IMR-90 (cell line): ENCODE measurements around the gene SHISAL2B. TPM values are rescaled to one million over a fixed set of nuclear protein-coding genes. Genes with fewer than 3 reads are reported as not detected.

ENCODE experiments used
- ATAC-seq: fragments of 200-7000 bp; cut with Tn5 transposase; 2 replicates; pipeline ENCODE4 v1.9.1; 2020; ENCODE audit warnings: low read depth, mild to moderate bottlenecking, moderate library complexity
- BruUV-seq: library from RNA; stranded (reverse); fragments of 400-500 nt; replicated peaks from 2 replicates; lab custom pipeline; 2021; lab: Mats Ljungman, UMichigan
- CTCF ChIA-PET: fragments of 300-600 bp; formaldehyde crosslinking; extraction: SDS; loops from one replicate; lab custom pipeline; 2021; ENCODE audit warnings: antibody characterized with exemption; lab: Yijun Ruan, JAX
- POLR2A ChIA-PET: fragments of 300-600 bp; sonication (Branson Sonifier 250); formaldehyde crosslinking; loops from one replicate; lab custom pipeline; 2022; ENCODE audit warnings: antibody characterized with exemption; ENCODE audit not compliant: unreplicated experiment; lab: Charles Lee
- DNase-seq: peaks from one replicate; pipeline ENCODE4 v3.0.0; 2013
- H2AFZ ChIP-seq: replicated peaks from 2 replicates; pipeline ENCODE3; 2013; ENCODE audit warnings: low read length, mild to moderate bottlenecking; ENCODE audit not compliant: poor library complexity
- H2AK5ac ChIP-seq: 2 replicates; pipeline ENCODE4 v1.6.1; 2013; ENCODE audit warnings: low read depth, low read length, inconsistent platforms
- H2AK9ac ChIP-seq: replicated peaks from 2 replicates; pipeline ENCODE3; 2013; ENCODE audit warnings: mild to moderate bottlenecking, low read depth, low read length, moderate library complexity; ENCODE audit not compliant: poor library complexity
- H2BK120ac ChIP-seq: 2 replicates; pipeline ENCODE4 v1.6.1; 2013; ENCODE audit warnings: low read depth, low read length, inconsistent platforms
- H2BK15ac ChIP-seq: 3 replicates; pipeline ENCODE4 v1.6.1; 2013; ENCODE audit warnings: low read depth, low read length, inconsistent platforms
- H2BK20ac ChIP-seq: 2 replicates; pipeline ENCODE4 v1.6.1; 2013; ENCODE audit warnings: low read depth, mild to moderate bottlenecking, inconsistent platforms, low read length, moderate library complexity
- H2BK5ac ChIP-seq: 2 replicates; pipeline ENCODE4 v1.6.1; 2013; ENCODE audit warnings: mild to moderate bottlenecking, low read depth, low read length, inconsistent platforms; ENCODE audit not compliant: poor library complexity, severe bottlenecking
- H3K14ac ChIP-seq: replicated peaks from 2 replicates; pipeline ENCODE4 v1.6.1; 2013; ENCODE audit warnings: low read depth, low read length, inconsistent platforms
- H3K18ac ChIP-seq: 2 replicates; pipeline ENCODE4 v1.6.1; 2013; ENCODE audit warnings: low read depth, low read length, control low read depth
- H3K23ac ChIP-seq: 2 replicates; pipeline ENCODE4 v1.6.1; 2013; ENCODE audit warnings: low read depth, low read length, inconsistent platforms
- H3K27ac ChIP-seq: 2 replicates; pipeline ENCODE4 v1.5.1; 2013; ENCODE audit warnings: mild to moderate bottlenecking, control low read depth, low read length; ENCODE audit not compliant: insufficient read depth
- H3K27me3 ChIP-seq: 2 replicates; pipeline ENCODE4 v1.6.1; 2013; ENCODE audit warnings: low read length; ENCODE audit not compliant: control insufficient read depth, insufficient read depth
- H3K36me3 ChIP-seq: 2 replicates; pipeline ENCODE4 v1.6.1; 2013; ENCODE audit warnings: low read length, mixed read lengths; ENCODE audit not compliant: control insufficient read depth, insufficient read depth
- H3K4ac ChIP-seq: 2 replicates; pipeline ENCODE4 v1.6.1; 2013; ENCODE audit warnings: low read depth, low read length, inconsistent platforms
- H3K4me1 ChIP-seq: 2 replicates; pipeline ENCODE4 v1.6.1; 2013; ENCODE audit warnings: low read length, mixed read lengths; ENCODE audit not compliant: control insufficient read depth, insufficient read depth
- H3K4me2 ChIP-seq: 2 replicates; pipeline ENCODE4 v1.6.1; 2013; ENCODE audit warnings: low read depth, mild to moderate bottlenecking, control low read depth, low read length, moderate library complexity
- H3K4me3 ChIP-seq: 2 replicates; pipeline ENCODE4 v1.5.1; 2013; ENCODE audit warnings: low read depth, mild to moderate bottlenecking, control low read depth, low read length, moderate library complexity; ENCODE audit not compliant: insufficient read depth
- H3K56ac ChIP-seq: 2 replicates; pipeline ENCODE4 v1.6.1; 2013; ENCODE audit warnings: low read length, inconsistent platforms; ENCODE audit not compliant: insufficient read depth; ENCODE audit errors: extremely low read depth
- H3K79me1 ChIP-seq, 2 experiments: 2 replicates each; pipeline ENCODE4 v1.6.1; 2013; ENCODE audit warnings: low read length in 2 of 2, inconsistent platforms in 1 of 2, low read depth in 1 of 2
- H3K9ac ChIP-seq: 2 replicates; pipeline ENCODE4 v1.6.1; 2013; ENCODE audit warnings: low read depth, low read length, control low read depth
- H3K9me1 ChIP-seq: 2 replicates; pipeline ENCODE4 v1.6.1; 2013; ENCODE audit warnings: low read length, inconsistent platforms; ENCODE audit not compliant: insufficient read depth
- H3K9me3 ChIP-seq: 2 replicates; pipeline ENCODE4 v1.6.1; 2013; ENCODE audit warnings: low read length; ENCODE audit not compliant: control insufficient read depth, insufficient read depth
- H4K20me1 ChIP-seq: 2 replicates; pipeline ENCODE4 v1.6.1; 2013; ENCODE audit warnings: low read length, inconsistent platforms; ENCODE audit not compliant: insufficient read depth
- H4K5ac ChIP-seq: 2 replicates; pipeline ENCODE4 v1.6.1; 2013; ENCODE audit warnings: mild to moderate bottlenecking, low read depth, low read length, control low read depth
- H4K8ac ChIP-seq, 2 experiments: 2 replicates each; pipeline ENCODE4 v1.6.1; 2013; ENCODE audit warnings: low read depth in 2 of 2, low read length in 2 of 2, control low read depth in 1 of 2, inconsistent platforms in 1 of 2
- H4K91ac ChIP-seq: 2 replicates; pipeline ENCODE4 v1.6.1; 2013; ENCODE audit warnings: low read depth, low read length, inconsistent platforms; ENCODE audit not compliant: insufficient read depth
- BHLHE40 ChIP-seq: fragments of 150-350 bp; IDR thresholded peaks from 2 replicates; pipeline ENCODE4 v1.6.1; 2016; ENCODE audit warnings: mild to moderate bottlenecking, low read depth, low read length
- CEBPB ChIP-seq: IDR thresholded peaks from 2 replicates; pipeline ENCODE4 v1.6.1; 2012; ENCODE audit warnings: low read depth, low read length, improper control_type of control experiment
- CHD1 ChIP-seq: IDR thresholded peaks from 2 replicates; pipeline ENCODE4 v1.6.1; 2012; ENCODE audit warnings: low read depth, low read length, improper control_type of control experiment
- FOS ChIP-seq: fragments of 150-350 bp; IDR thresholded peaks from 2 replicates; pipeline ENCODE4 v1.6.1; 2016; ENCODE audit warnings: low read depth, low read length
- MAFK ChIP-seq: IDR thresholded peaks from 2 replicates; pipeline ENCODE4 v1.6.1; 2012; ENCODE audit warnings: low read depth, low read length, improper control_type of control experiment
- MAZ ChIP-seq: IDR thresholded peaks from 2 replicates; pipeline ENCODE4 v1.6.1; 2012; ENCODE audit warnings: low read depth, mild to moderate bottlenecking, low read length, improper control_type of control experiment, moderate library complexity, borderline replicate concordance
- MXI1 ChIP-seq: IDR thresholded peaks from 2 replicates; pipeline ENCODE4 v1.6.1; 2012; ENCODE audit warnings: low read depth, mild to moderate bottlenecking, low read length, moderate library complexity, borderline replicate concordance
- NFE2L2 ChIP-seq: fragments of 150-350 bp; IDR thresholded peaks from 2 replicates; pipeline ENCODE4 v1.6.1; 2016; ENCODE audit warnings: low read depth, mild to moderate bottlenecking, low read length
- POLR2A ChIP-seq: IDR thresholded peaks from 2 replicates; pipeline ENCODE4 v1.6.1; 2012; ENCODE audit warnings: mild to moderate bottlenecking, low read depth, low read length
- RAD21 ChIP-seq: IDR thresholded peaks from 2 replicates; pipeline ENCODE4 v1.6.1; 2012; ENCODE audit warnings: low read length, improper control_type of control experiment
- RCOR1 ChIP-seq: IDR thresholded peaks from 2 replicates; pipeline ENCODE4 v1.6.1; 2012; ENCODE audit warnings: mild to moderate bottlenecking, low read length, improper control_type of control experiment; ENCODE audit not compliant: insufficient replicate concordance
- RFX5 ChIP-seq: IDR thresholded peaks from 2 replicates; pipeline ENCODE4 v1.8.0; 2012; ENCODE audit warnings: low read depth, mild to moderate bottlenecking, low read length, moderate library complexity
- SMC3 ChIP-seq: fragments of 150-350 bp; IDR thresholded peaks from 2 replicates; pipeline ENCODE4 v1.6.1; 2016; ENCODE audit warnings: low read depth, mild to moderate bottlenecking, antibody characterized with exemption, low read length, moderate library complexity
- WGBS, 2 experiments: methylation state at CpG; one replicate each; pipeline versions ENCODE4 v1.1.5 to v1.1.7; 2013; ENCODE audit warnings: missing lambda C conversion rate in 2 of 2; ENCODE audit not compliant: insufficient read length in 1 of 2; ENCODE audit errors: extremely low coverage in 2 of 2; 5-methylcytosine and 5-hydroxymethylcytosine counted together
- dilution Hi-C: fragments of 300-500 bp; cut with HindIII; formaldehyde crosslinking; loops from one replicate; pipeline ENCODE4 v1.14.3; 2018; ENCODE audit warnings: low sequenced_read_pairs; ENCODE audit not compliant: unreplicated experiment
- in situ Hi-C: fragments of 300-500 bp; cut with MboI; formaldehyde crosslinking; loops from 3 replicates; pipeline ENCODE4 v1.14.3; 2019; ENCODE audit warnings: low sequenced_read_pairs, inconsistent platforms, mixed read lengths
- intact Hi-C: fragments of 100-400 bp; cut with micrococcal nuclease; formaldehyde crosslinking; loops from 2 replicates; pipeline ENCODE4 v1.10.0; 2022
- polyA plus RNA-seq, 3 experiments: library from polyadenylated mRNA; depleted of rRNA; stranded (reverse); fragments of >200 nt; gene quantifications; 2 replicates each; pipeline ENCODE4 v1.2.3, GENCODE V29; 2012; ENCODE audit warnings: low replicate concordance in 1 of 3
- total RNA-seq: library from RNA; depleted of rRNA; stranded (reverse); fragments of >200 nt; gene quantifications from 2 replicates; pipeline ENCODE4 v1.2.3, GENCODE V29; 2012
- TF ChIP-seq, protein P1 (sequence below): conservative IDR thresholded peaks from 2 replicates; pipeline ENCODE4 v1.5.1; 2012; ENCODE audit warnings: mild to moderate bottlenecking, low read depth, low read length, improper control_type of control experiment
- TF ChIP-seq, protein P2 (sequence below): fragments of 150-350 bp; IDR thresholded peaks from 2 replicates; pipeline ENCODE4 v1.6.1; 2017; ENCODE audit warnings: mild to moderate bottlenecking, antibody characterized with exemption, low read length, low read depth

The SHISAL2B gene
- total and polyA plus RNA-seq, 2 of the 4 experiments (the other 2 are of a cell fraction) = not detected

DNA sequence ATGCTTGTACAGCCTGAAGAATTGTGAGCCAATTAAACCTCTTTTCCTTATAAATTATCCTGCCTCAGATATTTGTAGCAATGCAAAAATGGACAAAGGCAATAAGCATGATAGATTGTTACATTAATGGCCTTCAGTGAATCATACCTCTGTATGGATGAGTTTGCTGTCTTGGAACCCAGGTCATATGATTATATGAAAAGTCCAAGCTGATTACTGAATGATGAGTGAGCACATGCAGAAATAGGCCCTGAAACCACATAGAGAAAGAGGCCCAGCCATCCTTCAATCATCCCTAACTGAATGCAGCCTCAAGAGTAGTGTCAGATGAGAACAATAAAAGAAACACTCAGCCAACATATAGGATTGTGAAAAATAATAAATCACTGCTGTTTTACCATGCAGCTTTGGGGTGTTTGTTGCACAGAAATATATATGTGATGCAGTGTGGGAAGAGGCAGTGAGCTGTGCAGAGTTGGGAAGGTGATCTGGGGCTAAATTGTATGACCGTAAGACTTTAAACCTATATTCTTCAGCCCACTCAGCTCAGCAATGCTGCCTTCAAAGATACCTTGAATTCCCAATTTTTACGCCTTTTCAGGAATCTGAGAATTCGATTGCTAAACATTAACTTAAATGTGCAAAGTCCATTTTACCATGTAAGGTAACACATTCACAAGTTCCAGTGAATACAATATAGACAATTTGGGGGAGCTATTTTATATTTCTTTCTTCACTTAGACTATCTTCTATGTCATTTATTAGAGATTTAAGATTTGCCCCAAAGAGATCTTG lies 36.3 kb upstream of the SHISAL2B start (continued):
- TF ChIP-seq RFX5 = no peak

DNA sequence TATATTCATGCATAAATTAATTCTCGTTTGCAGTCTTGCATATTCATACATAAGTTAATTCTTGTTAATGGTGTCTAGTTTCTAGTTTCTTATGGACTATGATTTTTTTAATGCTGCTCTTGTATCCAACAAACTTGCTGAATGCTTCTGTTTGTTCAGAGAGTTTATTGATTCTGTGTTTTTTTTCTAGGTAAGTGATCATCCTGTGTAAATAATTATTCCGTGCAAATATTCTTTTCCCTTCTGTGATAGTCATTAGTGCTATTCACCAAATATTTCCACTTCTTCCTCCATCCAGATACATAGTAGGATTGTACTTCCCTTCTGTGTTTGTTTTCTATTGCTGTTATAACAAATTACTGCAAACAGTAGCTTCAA lies 35.8 kb upstream of the SHISAL2B start:
- Histone ChIP-seq H4K20me1 (no peaks in the 10 kb centered on the region), H3K18ac (no peak overlapping the region), H3K23ac (no peak overlapping the region), H3K9me3 (no peaks in the 10 kb centered on the region), H4K8ac (no peak overlapping the region), H4K91ac (no peak overlapping the region), H3K36me3 (no peaks in the 10 kb centered on the region), H3K4me2 (no peak overlapping the region), H3K27me3 (no peaks in the 10 kb centered on the region; the same call in 1 of the 2 replicates), H3K56ac (no peak overlapping the region), H2BK20ac (no peak overlapping the region), H3K4ac (no peak overlapping the region), H2AFZ (no peak overlapping the region), H2AK9ac (no peak overlapping the region), H3K79me1 (no peaks in the 10 kb centered on the region), H3K14ac (no peak overlapping the region), H3K9me1 (no peaks in the 10 kb centered on the region; the same call in 1 of the 2 replicates), H3K4me3 (no peak overlapping the region), H3K27ac (no peak overlapping the region), H3K9ac (no peak overlapping the region), H2BK15ac (no peak overlapping the region), H2AK5ac (no peak overlapping the region), H4K5ac (no peak overlapping the region), H3K4me1 (0 out of 2 replicates have a peak, but pooled peaks cover 1% of the 10 kb centered on the region), H2BK120ac (no peak overlapping the region), H2BK5ac (no peak overlapping the region)
- dilution Hi-C loops (no loop called here), in situ Hi-C loops (no loop called here), intact Hi-C loops (no loop called here)
- ChIA-PET POLR2A (no interaction called here), CTCF (no interaction called here)
- ATAC-seq = no peak
- no CpG with 5 or more reads among the region's 2 CpGs for WGBS, 2 experiments
- DNase-seq = no peak
- no TSS peak for BruUV-seq
- TF ChIP-seq SMC3 = no peak
- TF ChIP-seq FOS = no peak
- TF ChIP-seq MAFK = no peak
- no peak for TF ChIP-seq RCOR1
- TF ChIP-seq, protein P1, sequence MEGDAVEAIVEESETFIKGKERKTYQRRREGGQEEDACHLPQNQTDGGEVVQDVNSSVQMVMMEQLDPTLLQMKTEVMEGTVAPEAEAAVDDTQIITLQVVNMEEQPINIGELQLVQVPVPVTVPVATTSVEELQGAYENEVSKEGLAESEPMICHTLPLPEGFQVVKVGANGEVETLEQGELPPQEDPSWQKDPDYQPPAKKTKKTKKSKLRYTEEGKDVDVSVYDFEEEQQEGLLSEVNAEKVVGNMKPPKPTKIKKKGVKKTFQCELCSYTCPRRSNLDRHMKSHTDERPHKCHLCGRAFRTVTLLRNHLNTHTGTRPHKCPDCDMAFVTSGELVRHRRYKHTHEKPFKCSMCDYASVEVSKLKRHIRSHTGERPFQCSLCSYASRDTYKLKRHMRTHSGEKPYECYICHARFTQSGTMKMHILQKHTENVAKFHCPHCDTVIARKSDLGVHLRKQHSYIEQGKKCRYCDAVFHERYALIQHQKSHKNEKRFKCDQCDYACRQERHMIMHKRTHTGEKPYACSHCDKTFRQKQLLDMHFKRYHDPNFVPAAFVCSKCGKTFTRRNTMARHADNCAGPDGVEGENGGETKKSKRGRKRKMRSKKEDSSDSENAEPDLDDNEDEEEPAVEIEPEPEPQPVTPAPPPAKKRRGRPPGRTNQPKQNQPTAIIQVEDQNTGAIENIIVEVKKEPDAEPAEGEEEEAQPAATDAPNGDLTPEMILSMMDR = no peak
- no peak for TF ChIP-seq CHD1
- no peak for TF ChIP-seq BHLHE40
- TF ChIP-seq, protein P2, sequence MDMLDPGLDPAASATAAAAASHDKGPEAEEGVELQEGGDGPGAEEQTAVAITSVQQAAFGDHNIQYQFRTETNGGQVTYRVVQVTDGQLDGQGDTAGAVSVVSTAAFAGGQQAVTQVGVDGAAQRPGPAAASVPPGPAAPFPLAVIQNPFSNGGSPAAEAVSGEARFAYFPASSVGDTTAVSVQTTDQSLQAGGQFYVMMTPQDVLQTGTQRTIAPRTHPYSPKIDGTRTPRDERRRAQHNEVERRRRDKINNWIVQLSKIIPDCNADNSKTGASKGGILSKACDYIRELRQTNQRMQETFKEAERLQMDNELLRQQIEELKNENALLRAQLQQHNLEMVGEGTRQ = no peak
- TF ChIP-seq RAD21 = no peak
- TF ChIP-seq MAZ = no peak
- TF ChIP-seq MXI1 = no peak
- TF ChIP-seq CEBPB = no peak
- TF ChIP-seq POLR2A = no peak
- TF ChIP-seq RFX5 = no peak
- TF ChIP-seq NFE2L2 = no peak
